OCI-LY3 (cell line): Measurements from ENCODE around the gene SETD5.

Experiments
- H2AFZ ChIP-seq: fragments of 200-600, 300-600 bp; shearing (Covaris generic); 2 replicates; pipeline ENCODE4 v1.6.0; 2014; ENCODE audit warnings: antibody characterized with exemption, low read depth, low read length
- H3K27ac ChIP-seq: fragments of 200-600, 300-600 bp; sonication (generic); 2 replicates; pipeline ENCODE4 v1.5.1; 2014; ENCODE audit warnings: mild to moderate bottlenecking, low read length, moderate library complexity, mixed read lengths
- H3K27me3 ChIP-seq: fragments of 200-600, 300-600 bp; sonication (generic); 2 replicates; pipeline ENCODE4 v1.6.1; 2014; ENCODE audit warnings: low read depth, low read length, mixed read lengths
- H3K36me3 ChIP-seq: fragments of 200-600, 300-600 bp; sonication (generic); replicated peaks from 2 replicates; pipeline ENCODE3; 2014; ENCODE audit warnings: low read depth, low read length, mixed read lengths
- H3K4me1 ChIP-seq: fragments of 300-600, 200-600 bp; sonication (generic); 2 replicates; pipeline ENCODE4 v1.6.1; 2014; ENCODE audit warnings: low read length, mixed read lengths
- H3K4me2 ChIP-seq: fragments of 200-600, 300-600 bp; sonication (generic); 2 replicates; pipeline ENCODE4 v1.6.1; 2014; ENCODE audit warnings: low read length, mixed read lengths
- H3K4me3 ChIP-seq: fragments of 300-600, 200-600 bp; sonication (generic); 2 replicates; pipeline ENCODE4 v1.5.1; 2014; ENCODE audit warnings: antibody characterized with exemption, mild to moderate bottlenecking, low read length, moderate library complexity
- H3K79me2 ChIP-seq: fragments of 300-600, 200-600 bp; shearing (Covaris generic); 2 replicates; pipeline ENCODE4 v1.6.1; 2014; ENCODE audit warnings: mild to moderate bottlenecking, low read length, mixed read lengths
- H3K9ac ChIP-seq: fragments of 300-600, 200-600 bp; shearing (Covaris generic); 2 replicates; pipeline ENCODE4 v1.6.0; 2014; ENCODE audit warnings: mild to moderate bottlenecking, low read length, moderate library complexity
- H3K9me3 ChIP-seq: fragments of 200-600, 300-600 bp; shearing (Covaris generic); 2 replicates; pipeline ENCODE4 v1.6.1; 2014; ENCODE audit warnings: low read length, mixed read lengths; ENCODE audit not compliant: insufficient read depth
- H4K20me1 ChIP-seq: fragments of 200-600, 300-600 bp; sonication (generic); 2 replicates; pipeline ENCODE4 v1.6.1; 2016; ENCODE audit warnings: low read length, mixed read lengths; ENCODE audit not compliant: insufficient read depth
- EZH2phosphoT487 ChIP-seq: fragments of 200-600 bp; shearing (Covaris generic); IDR thresholded peaks from 2 replicates; pipeline ENCODE4 v1.6.1; 2018; ENCODE audit warnings: antibody characterized with exemption, mixed run types, low read depth
- TF ChIP-seq, protein P1 (sequence below): fragments of 200-600, 300-600 bp; sonication (generic); IDR thresholded peaks from 2 replicates; pipeline ENCODE4 v1.5.1; 2014; ENCODE audit warnings: antibody characterized with exemption, low read length, low read depth

The SETD5 gene

DNA sequence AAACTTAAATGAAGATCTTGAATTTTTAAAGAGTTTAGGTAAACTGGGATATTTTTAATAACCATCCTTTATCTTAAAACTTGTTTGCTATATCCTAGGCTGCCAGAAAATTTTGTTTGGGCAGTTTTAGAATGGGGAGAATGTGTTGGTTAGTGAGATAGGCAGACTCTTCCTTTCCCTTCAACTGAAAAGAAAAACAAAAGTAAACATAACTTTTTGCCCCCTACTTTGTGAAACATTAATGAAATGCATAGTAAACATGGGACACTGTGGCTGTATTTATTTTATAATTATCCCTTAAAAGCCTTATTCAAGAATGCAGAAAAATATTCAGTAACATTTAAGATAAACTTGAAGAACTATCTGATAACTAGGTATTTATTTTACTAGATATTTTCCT lies 31.0 kb downstream of the SETD5 start:
- Histone ChIP-seq H3K27me3 (no peaks in the 10 kb centered on the region), H3K27ac (no peak overlapping the region), H3K4me3 (no peak overlapping the region), H3K9ac (no peak overlapping the region), H3K79me2 (peaks cover 81% of the 10 kb centered on the region), H2AFZ (no peak overlapping the region), H3K9me3 (no peaks in the 10 kb centered on the region), H3K4me1 (no peaks in the 10 kb centered on the region), H3K36me3 (peaks cover 72% of the 10 kb centered on the region), H4K20me1 (peaks cover 48% of the 10 kb centered on the region), H3K4me2 (no peak overlapping the region)
- TF ChIP-seq, protein P1, sequence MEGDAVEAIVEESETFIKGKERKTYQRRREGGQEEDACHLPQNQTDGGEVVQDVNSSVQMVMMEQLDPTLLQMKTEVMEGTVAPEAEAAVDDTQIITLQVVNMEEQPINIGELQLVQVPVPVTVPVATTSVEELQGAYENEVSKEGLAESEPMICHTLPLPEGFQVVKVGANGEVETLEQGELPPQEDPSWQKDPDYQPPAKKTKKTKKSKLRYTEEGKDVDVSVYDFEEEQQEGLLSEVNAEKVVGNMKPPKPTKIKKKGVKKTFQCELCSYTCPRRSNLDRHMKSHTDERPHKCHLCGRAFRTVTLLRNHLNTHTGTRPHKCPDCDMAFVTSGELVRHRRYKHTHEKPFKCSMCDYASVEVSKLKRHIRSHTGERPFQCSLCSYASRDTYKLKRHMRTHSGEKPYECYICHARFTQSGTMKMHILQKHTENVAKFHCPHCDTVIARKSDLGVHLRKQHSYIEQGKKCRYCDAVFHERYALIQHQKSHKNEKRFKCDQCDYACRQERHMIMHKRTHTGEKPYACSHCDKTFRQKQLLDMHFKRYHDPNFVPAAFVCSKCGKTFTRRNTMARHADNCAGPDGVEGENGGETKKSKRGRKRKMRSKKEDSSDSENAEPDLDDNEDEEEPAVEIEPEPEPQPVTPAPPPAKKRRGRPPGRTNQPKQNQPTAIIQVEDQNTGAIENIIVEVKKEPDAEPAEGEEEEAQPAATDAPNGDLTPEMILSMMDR = no peak
- TF ChIP-seq EZH2phosphoT487 = no peak

DNA sequence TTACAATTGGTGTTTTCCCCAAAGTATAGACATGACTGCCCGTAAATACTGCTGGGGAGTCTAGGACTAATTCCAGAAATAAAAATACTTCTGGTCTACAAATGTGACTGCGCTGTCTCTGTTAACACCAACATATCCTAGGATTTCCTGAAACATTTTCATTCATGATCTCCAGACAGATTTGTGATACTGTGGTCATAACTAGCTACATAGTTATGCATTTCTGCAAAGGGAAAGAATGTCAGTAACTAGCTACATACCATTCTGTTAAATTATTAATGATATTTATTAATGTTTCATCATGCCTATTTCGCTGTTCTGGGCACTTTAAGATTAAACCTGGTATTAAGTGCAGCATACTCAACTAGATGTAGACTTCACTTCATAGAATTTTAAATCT lies 33.3 kb downstream of the SETD5 start:
- H3K9me3 ChIP-seq = no peaks in the 10 kb centered on the region
- no peaks in the 10 kb centered on the region for H3K27me3 ChIP-seq
- no peak overlapping the region for H3K27ac ChIP-seq
- H3K4me2 ChIP-seq = no peak overlapping the region
- H4K20me1 ChIP-seq = peaks cover 37% of the 10 kb centered on the region
- no peak overlapping the region for H3K4me3 ChIP-seq
- H3K4me1 ChIP-seq = no peaks in the 10 kb centered on the region
- H2AFZ ChIP-seq = no peak overlapping the region
- H3K9ac ChIP-seq = no peak overlapping the region
- H3K79me2 ChIP-seq = peaks cover 71% of the 10 kb centered on the region
- no peak for TF ChIP-seq EZH2phosphoT487
- TF ChIP-seq, protein P1 = no peak
- H3K36me3 ChIP-seq = peaks cover 84% of the 10 kb centered on the region

DNA sequence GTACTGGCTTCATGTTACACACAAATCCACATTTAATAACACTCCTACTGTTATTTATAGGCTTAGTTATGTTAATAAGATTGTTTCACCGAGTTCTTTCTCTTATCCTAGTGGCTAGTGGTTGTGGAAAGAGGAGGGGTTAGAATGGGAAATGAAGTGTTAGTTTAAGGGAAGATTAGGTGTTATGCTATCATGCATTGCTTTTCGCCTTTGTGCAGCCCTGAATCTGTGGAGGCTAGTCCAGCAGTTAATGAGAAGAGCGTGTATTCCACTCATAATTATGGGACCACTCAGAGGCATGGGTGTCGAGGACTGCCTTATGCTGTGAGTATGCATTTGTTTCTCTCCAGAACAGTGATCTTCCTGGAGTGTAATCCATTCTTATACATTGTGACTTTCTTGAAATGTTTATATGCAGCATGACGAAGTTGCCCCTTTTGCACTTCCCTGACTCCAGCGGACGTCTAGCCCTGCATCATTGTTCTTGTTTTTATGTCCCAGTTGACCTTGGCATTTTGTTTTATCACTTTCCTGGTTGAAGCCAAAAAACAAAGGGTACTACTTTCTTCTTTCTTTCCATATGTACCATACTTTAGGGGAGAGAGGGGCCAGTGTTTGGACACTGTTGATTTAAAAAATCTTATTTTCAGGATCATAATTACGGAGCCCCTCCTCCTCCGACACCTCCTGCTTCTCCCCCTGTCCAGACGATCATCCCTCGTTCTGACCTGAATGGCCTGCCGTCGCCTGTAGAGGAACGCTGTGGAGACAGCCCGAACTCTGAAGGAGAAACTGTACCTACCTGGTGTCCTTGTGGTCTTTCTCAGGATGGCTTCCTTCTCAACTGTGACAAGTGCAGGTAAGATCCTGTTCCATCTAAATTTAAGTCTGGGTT lies 36.5 kb downstream of the SETD5 start:
- Histone ChIP-seq H3K9me3 (no peaks in the 10 kb centered on the region), H3K27me3 (no peaks in the 10 kb centered on the region), H3K4me1 (no peaks in the 10 kb centered on the region), H3K79me2 (peaks cover 66% of the 10 kb centered on the region), H3K9ac (no peak overlapping the region), H4K20me1 (peaks cover 45% of the 10 kb centered on the region), H3K27ac (no peak overlapping the region), H3K4me2 (no peak overlapping the region), H3K4me3 (no peak overlapping the region), H2AFZ (no peak overlapping the region), H3K36me3 (peaks cover 90% of the 10 kb centered on the region)
- no peak for TF ChIP-seq EZH2phosphoT487
- TF ChIP-seq, protein P1 = no peak

DNA sequence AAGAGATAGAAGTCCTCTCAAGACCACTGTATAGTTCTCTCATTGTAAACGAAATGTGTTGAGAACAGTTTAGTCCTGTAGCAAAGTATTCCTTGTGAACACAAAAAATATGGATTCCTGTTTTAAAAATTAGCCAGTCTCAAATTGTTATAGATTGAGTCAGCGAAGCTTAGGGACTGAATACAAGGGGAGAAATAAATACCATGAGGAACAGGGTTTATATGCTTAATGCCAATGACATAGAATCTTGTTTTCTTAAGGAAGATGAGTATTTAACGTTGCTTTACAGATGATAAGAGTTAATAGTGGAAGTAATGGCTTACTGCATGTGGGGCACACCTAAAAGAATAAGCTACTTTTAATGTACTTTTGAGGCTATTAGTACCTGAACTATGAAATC lies 37.9 kb downstream of the SETD5 start:
- TF ChIP-seq, protein P1 = no peak
- no peak for TF ChIP-seq EZH2phosphoT487
- Histone ChIP-seq H3K27ac (no peak overlapping the region), H3K79me2 (peaks cover 61% of the 10 kb centered on the region), H3K4me1 (no peaks in the 10 kb centered on the region), H3K4me3 (no peak overlapping the region), H2AFZ (no peak overlapping the region), H3K4me2 (no peak overlapping the region), H4K20me1 (peaks cover 49% of the 10 kb centered on the region), H3K9me3 (no peaks in the 10 kb centered on the region), H3K27me3 (no peaks in the 10 kb centered on the region), H3K36me3 (peaks cover 91% of the 10 kb centered on the region), H3K9ac (no peak overlapping the region)
